Astrocyte of the spinal cord (primary cell): Measurements from ENCODE around the gene NFATC1.

Source experiments
- DNase-seq: peaks from one replicate; pipeline ENCODE4 v3.0.0; 2011; ENCODE audit warnings: low read depth, low spot score
- H3K4me3 ChIP-seq: 2 replicates; pipeline ENCODE4 v1.5.1; 2011; ENCODE audit warnings: low read depth, mild to moderate bottlenecking, low read length, moderate library complexity
- in situ Hi-C: cut with HindIII; loops from 2 replicates; pipeline ENCODE4 v1.10.0; 2017; ENCODE audit warnings: low sequenced_read_pairs
- TF ChIP-seq, protein P1 (sequence below): IDR thresholded peaks from 2 replicates; pipeline ENCODE4 v1.5.1; 2012; ENCODE audit warnings: low read depth, mild to moderate bottlenecking, low read length, inconsistent platforms

NFATC1 gene

DNA sequence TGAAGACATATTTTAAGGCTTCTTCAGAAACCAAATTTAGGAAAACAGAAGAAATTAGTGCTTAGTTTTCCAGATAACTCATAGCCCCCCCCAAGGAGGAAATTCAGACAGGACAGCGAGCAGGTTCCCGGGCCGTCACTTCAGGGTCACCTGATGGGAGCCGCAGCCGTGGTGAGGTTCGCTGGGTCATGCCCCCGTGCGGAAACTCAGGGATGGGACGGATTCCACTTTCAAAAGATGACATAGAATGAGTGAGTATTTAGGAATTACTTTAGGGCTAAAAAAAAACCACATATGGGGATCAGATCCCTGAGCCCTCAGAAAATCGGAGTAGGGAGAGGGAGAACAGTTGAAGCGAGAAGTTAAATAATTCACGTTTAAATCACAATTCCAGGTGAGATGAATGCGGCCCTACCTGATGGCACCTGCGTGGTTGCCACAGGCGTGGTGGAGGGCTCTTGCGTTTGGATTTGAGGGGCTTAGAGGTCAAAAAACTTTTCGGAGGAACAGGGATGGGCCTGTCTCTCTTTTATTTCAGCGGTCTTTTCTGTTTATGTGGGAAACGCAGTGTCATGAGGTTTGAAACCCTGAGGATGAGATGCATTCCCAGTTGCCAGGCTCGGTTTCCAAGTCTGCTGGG lies 114.4 kb downstream of the NFATC1 start:
- TF ChIP-seq, protein P1, sequence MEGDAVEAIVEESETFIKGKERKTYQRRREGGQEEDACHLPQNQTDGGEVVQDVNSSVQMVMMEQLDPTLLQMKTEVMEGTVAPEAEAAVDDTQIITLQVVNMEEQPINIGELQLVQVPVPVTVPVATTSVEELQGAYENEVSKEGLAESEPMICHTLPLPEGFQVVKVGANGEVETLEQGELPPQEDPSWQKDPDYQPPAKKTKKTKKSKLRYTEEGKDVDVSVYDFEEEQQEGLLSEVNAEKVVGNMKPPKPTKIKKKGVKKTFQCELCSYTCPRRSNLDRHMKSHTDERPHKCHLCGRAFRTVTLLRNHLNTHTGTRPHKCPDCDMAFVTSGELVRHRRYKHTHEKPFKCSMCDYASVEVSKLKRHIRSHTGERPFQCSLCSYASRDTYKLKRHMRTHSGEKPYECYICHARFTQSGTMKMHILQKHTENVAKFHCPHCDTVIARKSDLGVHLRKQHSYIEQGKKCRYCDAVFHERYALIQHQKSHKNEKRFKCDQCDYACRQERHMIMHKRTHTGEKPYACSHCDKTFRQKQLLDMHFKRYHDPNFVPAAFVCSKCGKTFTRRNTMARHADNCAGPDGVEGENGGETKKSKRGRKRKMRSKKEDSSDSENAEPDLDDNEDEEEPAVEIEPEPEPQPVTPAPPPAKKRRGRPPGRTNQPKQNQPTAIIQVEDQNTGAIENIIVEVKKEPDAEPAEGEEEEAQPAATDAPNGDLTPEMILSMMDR, result no peak
- no peak for DNase-seq
- no peak overlapping the region for H3K4me3 ChIP-seq
- in situ Hi-C loops, result no loop called here

DNA sequence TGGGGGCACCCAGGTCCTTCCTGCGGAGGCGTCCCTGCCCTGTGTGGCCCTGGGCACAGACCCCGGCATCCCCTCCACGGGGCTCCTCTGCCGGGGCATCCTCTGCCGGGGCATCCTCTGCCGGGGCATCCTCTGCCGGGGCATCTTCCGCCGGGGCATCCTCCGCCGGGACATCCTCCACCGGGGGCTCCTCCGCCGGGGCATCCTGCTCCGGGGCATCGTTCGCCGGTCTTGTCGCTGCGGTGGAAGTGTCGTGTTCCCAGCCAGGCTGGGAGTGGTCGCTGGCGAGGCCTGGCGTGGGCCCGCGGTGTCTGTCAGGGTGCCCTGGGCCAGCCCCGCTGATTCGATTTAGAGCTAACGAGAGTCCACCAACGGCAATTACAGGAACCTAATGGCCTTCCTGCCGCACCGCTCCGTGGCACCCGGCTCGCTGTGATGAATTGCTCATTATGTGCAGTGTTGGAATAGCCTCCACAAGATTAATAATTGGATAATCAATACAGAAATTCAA lies 115.1 kb downstream of the NFATC1 start:
- in situ Hi-C loops, result no loop called here
- H3K4me3 ChIP-seq, result no peak overlapping the region
- TF ChIP-seq, protein P1, result no peak
- DNase-seq, result no peak

DNA sequence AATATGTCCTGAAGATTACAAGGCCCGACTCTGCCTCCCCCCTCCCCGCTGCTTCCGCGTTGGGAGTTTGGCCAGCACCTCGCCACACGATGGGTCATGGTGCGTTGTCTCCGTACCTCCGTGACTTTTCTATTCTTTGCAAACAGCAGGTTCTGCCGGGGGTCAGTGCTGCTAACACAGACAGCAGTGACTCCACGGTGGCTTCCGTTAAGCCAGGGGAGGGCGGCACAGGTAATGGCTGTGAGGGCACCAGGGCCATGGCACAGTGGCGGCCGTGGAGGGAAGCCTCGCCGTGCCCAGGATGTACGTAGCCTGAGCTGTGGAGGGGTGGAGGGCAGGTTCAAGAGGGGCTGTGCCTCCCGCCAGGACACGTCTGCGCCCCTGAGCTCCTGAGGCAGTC lies 115.5 kb downstream of the NFATC1 start:
- no peak for DNase-seq
- in situ Hi-C loops, result no loop called here
- no peak overlapping the region for H3K4me3 ChIP-seq
- TF ChIP-seq, protein P1, result no peak

DNA sequence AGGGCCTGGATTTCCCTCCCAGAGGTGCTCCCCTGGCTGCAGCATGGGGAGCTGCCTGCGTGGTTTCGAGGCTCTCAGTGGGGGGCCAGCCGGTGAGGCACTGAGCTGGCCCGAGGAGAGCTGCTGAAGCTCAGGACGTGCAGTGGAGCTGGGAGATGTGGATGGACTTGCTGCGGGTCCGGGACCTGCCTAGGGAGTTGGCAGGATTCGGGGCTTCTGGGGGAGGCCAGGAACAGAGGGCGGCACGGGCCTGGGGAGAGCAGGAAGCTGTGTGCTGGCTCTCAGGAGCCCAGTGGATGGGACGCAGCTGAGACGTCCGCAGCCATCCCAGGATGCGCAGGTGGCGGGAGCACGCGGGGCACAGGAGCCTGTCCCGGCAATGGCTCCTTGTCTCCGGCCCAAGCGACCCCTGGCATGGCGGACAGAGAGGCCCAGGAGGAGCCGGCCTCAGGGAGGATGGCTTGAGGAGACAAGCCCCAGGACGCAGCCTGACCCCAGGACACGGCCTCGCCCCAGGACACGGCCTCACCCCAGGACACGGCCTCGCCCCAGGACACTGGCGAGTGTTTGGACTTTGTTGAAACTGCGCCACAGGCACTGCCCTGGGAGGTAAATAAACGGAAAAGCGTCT lies 116.1 kb downstream of the NFATC1 start:
- DNase-seq, result no peak
- no peak overlapping the region for H3K4me3 ChIP-seq
- in situ Hi-C loops, result no loop called here
- TF ChIP-seq, protein P1, result no peak

DNA sequence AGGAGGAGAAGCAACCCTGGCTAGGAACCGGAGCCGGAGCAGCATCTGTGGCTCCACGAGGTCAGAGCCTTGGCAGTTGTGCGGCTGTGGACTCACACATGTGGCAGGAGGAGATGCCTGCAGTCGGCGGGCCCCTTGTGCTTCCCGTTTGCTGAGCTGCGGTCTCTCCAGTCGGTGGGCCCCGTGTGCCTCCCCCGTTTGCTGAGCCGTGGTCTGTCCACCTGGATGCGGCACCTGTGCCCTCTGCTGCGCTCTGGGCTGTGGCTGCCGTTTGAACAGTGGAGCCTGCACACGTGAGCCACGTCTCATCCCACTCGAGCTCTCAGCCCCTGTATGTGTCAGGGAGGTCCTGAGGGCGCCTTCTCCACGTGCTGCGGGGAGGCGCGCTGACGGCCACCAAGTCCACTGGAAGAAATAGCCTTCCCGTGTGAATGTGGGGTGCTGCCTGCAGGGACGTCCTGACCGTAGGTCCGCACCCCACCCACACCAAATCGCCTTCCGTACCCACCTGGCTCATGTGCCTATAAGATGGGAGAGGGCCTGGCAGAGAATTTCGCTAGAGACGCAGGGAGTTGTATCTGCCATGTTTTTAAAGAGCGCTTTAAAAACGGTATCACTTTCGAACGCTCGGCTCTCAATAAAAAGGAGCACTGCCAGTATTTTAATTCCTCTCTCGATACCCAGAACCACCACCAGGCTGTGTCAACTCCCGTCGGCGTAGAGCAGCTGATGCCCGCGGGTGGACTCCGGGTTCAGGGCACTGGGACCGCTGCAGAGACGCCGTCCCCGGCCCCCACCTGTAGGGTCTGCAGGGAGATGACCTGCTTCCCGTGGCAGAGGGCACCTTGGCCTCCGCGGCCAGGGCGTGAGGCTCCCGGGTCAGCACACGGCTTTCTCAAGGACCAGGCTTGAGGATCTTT lies 117.0 kb downstream of the NFATC1 start:
- no peak for DNase-seq
- no peak overlapping the region for H3K4me3 ChIP-seq
- TF ChIP-seq, protein P1, result no peak
- in situ Hi-C loops, result no loop called here

DNA sequence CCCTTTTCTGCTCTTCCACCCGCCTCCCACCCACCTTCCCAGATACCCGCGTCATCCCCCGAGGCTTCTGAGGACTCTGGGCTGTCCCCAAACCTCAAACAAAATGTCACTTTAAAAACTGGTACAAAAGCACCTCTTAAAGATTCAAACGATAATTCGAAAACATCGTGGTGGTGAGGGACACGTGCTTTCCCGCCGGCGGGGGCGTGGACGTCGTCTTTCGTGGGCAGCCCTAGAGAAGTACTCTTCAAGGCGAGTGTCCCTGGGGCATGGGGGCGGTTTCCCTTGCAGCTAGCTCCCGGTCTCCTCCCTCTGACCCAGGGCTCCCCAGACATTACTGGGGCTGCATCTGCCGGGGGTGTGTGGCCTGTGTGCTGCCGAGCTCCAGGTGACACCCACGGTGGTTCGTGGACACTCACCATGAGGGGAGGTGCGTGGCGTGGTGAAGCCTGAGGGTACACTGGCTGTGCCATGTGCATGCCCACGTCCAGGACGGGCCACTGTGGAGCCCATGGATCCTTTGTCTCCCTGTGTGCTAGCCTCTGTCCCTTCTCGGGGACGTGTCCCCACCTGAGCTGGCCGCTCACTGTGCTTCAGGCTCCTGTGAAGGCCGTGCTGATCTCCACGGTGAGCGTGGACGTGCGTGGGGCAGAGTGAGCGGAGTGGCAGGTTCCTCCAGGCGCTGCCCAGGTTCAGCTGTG lies 117.8 kb downstream of the NFATC1 start:
- DNase-seq, result no peak
- H3K4me3 ChIP-seq, result no peak overlapping the region
- in situ Hi-C loops, result no loop called here
- TF ChIP-seq, protein P1, result no peak
